ENCODE data around the gene LILRA2.
"Not testable (repeated sequence)": the region's sequence is repeated elsewhere in the genome, so short reads cannot be mapped to it uniquely, and the experiment has no call there.

LILRA2 gene

DNA sequence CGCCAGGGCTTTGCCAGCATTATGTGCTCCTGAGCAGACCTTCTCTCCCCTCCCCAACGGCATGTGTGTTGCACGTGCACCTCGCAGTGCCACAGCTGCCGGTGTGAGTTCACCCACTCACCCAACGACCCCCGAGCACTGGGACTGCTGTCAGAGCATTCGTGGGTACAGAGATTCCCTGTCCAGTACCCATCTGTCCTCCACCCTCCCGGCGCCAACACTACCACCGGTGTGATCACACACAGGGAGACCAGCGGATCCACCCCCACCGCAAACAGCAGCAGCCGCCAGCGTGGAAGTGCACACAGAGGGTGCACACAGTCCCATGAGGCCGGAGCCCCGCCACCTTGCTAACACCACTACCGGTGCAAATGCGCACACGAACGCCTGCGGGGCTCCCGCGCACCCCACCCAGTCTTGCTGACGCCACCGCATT lies 35.8 kb downstream of the LILRA2 start:
- DNase-seq (ENCODE audit: low read depth) = no peak

DNA sequence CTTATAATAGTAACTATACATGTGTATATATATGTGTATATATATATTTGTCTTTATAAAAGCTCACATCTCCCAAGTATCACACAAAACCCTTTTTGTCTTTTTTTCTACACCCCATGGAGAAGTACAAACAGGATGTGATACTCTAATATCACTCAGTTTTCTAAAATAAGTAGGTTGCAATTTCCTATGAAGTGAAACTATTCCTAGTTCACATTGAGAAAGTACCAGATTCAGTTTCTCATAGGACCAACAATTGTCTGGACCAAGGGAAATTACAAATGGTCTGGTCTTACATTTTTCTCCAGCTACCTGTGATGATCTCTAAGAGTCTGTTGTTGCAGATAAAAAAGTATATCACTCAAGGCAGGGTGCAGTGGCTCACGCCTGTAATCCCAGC lies 38.8 kb downstream of the LILRA2 start:
- no peak for DNase-seq (ENCODE audit: low read depth)

DNA sequence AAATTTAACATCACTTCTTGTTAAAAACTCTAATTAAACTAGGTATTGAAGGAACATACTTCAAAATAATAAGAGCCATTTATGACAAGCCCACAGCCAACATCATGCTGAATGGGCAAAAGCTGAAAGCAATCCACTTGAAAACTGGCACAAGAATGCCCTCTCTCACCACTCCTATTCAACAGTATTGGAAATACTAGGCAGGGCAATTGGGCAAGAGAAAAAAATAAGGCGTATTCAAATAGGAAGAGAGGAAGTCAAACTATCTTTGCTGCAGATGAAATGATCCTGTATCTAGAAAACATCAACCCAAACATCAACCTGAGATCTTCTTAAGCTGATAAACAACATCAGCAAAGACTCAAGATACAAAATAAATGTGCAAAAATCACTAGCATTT lies 41.1 kb downstream of the LILRA2 start:
- no peak for DNase-seq (ENCODE audit: low read depth)

DNA sequence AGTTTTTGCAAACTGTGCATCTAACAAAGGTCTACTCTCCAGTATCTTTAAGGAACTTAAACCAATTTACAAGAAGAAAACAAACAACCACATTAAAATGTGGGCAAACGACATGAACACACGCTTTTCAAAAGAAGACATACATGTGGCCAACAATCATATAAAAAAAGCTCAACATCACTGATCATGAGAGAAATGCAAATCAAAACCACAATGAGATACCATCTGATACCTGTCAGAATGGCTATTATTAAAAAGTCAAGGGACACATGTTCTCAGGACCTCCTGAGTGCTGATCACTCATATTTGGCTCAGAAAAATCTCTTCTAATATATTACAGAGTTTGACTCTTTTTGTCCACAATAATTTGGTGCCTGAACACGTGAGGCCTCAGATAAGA lies 42.5 kb downstream of the LILRA2 start:
- no peak for DNase-seq (ENCODE audit: low read depth)

DNA sequence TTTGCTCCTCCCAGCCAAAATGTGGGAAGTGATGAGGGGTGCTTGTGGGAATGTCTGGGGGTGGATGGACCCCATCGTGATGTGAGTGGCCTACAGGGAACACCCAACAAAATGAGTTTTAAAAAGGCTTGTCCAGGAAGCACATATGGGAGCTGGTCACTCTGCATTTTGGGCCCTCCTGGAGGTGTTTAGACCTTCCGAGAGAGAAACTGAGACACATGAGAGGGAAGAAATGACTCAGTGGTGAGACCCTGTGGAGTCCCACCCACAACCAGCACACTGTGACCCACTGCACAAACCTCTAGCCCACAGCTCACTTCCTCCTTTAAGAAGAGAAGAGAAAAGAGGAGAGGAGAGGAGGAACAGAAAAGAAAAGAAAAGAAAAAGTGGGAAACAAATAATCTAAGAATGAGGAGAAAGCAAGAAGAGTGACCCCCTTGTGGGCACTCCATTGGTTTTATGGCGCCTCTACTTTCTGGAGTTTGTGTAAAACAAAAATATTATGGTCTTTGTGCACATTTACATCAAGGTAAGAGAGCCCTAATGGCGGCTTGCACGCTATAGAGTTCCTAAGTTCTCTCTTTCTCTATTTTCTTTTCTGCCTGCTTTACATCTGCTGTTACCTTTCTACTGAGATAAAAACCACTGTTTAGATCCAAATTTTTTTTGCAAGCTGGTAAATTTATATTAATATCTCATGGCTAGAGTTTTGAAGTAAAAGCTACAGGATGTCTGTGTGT lies 43.4 kb downstream of the LILRA2 start:
- DNase-seq (ENCODE audit: low read depth) = no peak

DNA sequence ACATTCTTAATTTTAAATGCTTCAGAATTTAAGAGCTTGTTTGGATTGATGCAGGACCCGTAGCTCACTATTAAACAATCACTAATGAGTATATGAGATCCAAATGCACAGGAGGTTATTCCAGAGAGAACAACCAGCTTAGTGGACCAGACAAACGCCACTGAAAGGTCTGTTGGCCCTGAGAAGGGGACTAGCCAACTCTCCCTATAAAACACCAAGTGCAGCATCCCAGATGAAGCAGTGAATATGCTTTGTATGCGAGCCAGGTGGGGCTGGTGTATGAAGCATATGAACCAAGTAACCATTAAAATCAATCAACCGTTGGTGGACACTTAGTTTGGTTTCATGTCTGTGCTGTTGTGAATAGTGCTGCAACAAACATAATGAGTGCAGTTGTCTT lies 46.9 kb downstream of the LILRA2 start:
- DNase-seq (ENCODE audit: low read depth) = no peak

DNA sequence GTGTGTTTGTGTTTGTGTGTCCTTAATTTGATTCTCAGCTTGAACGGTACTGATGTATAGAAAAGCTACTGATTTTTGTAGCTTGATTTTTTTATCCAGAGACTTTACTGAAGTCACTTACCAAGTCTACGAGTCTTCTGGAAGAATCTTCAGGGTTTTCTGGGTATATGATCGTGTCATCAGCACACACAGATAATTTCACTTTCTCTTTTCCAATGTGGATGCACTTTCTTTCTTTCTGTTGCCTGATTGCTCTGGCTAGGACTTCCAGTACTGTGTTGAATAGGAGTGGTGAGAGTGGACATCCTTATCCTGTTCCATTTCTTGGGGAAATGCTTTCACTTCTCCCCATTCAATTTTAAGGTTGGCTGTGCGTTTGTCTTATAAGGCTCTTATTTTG lies 48.8 kb downstream of the LILRA2 start:
- DNase-seq (ENCODE audit: low read depth) = no peak

DNA sequence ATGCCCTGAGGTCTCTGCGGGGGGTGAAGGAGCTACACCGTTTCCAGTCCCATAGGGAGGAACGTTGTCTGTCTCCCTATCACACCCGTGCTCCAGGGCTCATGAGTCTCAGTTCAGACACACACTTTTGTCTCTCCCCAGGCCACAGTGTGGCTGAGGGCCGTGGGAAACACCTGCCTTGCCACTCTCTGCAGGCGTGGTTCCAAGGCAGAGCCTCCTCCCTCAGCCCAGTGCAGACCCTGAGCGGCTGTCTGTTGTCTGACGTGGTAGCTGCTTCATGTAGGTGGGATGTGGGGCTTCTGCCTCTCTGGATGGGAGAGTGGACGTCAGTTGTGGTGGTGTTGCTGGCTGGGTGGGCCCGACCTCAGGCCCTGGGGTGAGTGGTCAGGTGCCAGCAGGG lies 50.6 kb downstream of the LILRA2 start:
- DNase-seq (ENCODE audit: low read depth) = not testable (repeated sequence)

DNA sequence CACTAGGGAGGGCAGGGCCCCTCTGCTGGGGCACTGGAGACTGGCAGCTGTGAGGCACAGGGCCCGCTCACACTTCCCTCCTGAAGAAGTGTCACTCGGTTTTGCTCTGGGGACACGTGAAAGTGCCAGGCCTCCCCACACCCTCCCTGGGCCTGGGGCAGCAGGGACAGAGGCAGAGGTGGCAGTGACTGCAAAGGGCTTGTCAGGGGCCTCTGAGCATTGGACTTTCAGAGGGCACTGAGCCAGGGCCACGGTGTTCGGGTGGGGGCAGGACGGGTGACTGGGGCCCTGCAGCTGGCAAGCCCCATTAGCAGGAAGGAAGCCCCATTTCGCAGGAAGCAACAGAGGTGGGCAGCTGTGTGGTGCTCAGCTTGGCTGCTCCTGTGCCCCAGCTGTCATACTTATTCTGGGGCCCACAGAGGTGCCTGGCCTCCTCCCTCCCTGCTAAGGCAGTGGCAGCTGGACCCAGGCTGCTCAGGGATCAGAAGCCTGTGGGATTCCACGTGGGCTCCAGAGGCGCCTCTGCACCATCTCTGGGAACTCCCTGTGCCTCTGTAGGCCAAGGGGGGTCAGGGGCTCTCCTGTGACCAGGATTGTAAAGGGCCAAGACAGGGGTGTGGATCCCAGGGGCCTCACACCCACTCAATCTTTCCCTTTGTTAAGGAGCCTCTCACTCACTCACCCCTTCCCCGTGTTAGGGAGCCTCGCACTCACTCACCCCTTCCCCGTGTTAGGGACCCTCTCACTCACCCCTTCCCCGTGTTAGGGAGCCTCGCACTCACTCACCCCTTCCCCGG lies 51.5 kb downstream of the LILRA2 start:
- not testable (repeated sequence) for DNase-seq (ENCODE audit: low read depth)

DNA sequence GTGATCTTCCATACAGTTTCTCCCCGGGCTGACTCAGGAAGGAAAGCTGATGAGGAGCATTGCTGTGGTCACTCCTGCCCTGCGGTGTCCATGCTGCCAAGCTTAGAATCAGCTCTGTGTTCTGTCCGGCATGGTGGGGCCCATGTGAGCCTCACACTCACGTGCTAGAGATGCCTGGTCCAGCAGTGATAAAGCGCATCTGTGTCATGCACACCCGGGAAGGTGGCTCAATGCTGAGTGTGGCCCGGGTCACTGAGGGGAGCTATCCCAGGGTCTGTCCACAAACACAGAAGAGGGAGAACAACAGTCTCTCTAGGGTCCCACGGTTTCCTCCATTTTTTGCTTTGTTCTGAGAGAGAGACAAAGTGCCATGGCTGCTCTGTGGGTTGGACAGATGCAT lies 53.2 kb downstream of the LILRA2 start:
- DNase-seq (ENCODE audit: low read depth) = no peak

DNA sequence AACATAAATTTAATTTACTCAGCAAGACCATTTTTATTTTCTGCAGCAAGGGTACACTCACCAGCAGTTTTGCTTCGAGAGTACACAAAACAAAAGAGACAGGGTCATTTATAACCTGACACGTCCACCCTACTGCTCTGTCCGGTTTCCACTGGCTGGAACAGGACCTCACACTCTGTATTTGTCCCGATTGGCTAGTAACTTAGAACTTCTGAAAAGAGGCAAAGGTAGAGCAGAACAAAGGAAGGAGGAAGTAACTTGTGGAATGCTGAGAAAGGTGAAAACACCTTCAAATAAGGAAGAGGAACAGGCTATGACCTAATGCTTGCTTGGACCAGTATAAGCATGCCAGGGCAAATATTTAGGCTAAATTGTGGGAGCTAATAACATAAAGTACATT lies 54.3 kb downstream of the LILRA2 start:
- not testable (repeated sequence) for DNase-seq (ENCODE audit: low read depth)

DNA sequence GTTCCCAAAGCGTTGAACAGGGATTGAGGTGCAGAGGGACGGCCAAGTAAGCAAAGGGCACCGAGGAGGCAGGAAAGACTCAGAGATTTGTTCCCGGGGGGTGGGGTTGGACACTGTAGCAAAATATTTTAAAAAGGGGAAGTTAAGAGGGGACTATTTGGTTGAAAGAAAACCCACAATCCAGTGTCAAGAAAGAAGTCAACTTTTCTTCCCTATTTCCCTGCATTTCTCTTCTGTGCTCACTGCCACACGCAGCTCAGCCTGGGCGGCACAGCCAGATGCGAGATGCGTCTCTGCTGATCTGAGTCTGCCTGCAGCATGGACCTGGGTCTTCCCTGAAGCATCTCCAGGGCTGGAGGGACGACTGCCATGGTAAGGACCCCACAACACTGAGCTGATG lies 56.7 kb downstream of the LILRA2 start, which contains the start of gene LILRB1:
TSS of gene LILRB1 (plus strand) at position 223 of the 400 bp plus-strand sequence. CDS start 590 bp downstream, outside the sequence.
- not testable (repeated sequence) for DNase-seq (ENCODE audit: low read depth)

DNA sequence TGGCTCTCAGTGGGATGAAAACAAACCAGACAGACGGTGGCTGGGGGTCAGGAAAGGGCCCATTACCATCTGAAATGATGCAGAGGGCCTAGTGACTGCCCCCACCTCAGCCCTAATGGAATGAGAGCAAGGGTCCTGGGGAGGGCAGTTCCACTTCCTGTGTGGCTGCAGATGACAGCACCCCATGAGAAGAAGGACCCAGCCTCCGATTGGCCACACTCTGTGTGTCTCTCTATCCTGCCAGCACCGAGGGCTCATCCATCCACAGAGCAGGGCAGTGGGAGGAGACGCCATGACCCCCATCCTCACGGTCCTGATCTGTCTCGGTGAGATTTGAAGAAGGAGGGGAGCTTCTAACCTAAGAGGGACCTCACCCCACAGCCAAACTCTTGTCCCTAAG lies 57.2 kb downstream of the LILRA2 start:
- DNase-seq (ENCODE audit: low read depth) = no peak

DNA sequence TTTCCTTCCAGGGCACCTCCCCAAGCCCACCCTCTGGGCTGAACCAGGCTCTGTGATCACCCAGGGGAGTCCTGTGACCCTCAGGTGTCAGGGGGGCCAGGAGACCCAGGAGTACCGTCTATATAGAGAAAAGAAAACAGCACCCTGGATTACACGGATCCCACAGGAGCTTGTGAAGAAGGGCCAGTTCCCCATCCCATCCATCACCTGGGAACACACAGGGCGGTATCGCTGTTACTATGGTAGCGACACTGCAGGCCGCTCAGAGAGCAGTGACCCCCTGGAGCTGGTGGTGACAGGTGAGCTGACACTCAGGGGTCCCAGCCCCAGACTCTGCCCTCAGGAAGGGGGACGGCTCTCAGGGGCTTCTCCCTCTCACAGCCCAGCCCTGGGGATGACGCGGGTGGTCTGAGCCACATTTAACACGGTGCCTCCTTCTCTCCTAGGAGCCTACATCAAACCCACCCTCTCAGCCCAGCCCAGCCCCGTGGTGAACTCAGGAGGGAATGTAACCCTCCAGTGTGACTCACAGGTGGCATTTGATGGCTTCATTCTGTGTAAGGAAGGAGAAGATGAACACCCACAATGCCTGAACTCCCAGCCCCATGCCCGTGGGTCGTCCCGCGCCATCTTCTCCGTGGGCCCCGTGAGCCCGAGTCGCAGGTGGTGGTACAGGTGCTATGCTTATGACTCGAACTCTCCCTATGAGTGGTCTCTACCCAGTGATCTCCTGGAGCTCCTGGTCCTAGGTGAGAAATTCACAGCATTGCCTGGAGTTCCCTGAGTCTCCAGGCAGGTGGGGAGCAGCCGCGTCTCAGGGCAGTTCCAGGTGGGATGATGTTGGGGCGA lies 58.1 kb downstream of the LILRA2 start:
- not testable (repeated sequence) for DNase-seq (ENCODE audit: low read depth)

DNA sequence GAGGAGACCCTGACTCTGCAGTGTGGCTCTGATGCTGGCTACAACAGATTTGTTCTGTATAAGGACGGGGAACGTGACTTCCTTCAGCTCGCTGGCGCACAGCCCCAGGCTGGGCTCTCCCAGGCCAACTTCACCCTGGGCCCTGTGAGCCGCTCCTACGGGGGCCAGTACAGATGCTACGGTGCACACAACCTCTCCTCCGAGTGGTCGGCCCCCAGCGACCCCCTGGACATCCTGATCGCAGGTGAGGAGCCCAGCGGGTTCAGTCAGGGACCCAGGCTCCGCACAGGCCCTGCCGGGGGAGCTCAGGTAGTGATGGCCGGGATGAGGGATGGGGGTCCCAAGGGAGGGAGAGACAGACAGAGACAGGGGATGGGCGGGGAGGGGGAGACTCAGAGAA lies 58.9 kb downstream of the LILRA2 start:
- DNase-seq (ENCODE audit: low read depth) = not testable (repeated sequence)

DNA sequence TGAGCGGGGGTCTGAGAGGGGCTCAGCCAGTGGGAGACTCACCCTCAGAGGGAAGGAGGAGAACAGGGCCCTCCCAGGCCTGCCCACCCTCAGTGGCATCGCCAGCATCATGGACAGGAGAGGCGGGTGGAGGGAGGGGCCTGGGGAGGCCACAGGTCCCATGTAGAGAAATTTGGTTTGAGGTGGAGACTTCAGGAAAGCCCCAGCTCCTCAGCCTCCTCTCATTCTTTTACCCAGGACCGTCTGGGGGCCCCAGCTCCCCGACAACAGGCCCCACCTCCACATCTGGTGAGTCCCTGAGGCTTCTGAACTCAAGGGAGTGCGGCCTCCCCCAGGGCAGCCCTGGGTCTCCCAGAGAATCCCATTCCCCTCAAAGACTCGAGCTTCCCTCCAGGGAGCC lies 59.8 kb downstream of the LILRA2 start:
- DNase-seq (ENCODE audit: low read depth) = no peak

DNA sequence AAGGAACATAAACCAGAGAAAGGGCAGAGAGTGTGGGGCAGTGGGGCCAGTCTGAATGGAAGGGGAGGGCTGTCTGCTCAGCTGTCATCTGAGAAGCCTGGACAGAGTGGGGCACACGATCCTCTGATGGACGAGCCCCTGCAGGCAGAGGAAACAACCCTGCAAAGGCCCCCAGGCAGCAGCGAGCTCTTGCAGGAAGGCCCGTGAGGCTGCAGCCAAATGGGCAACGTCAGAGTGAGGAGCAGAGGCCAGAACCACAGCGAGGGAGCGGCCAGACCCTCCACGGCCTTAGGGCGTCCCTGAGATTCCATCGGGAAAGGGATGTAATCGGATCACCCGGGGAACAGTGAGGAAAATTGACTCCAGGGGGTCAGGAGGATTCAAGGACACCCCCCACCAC lies 62.5 kb downstream of the LILRA2 start:
- not testable (repeated sequence) for DNase-seq (ENCODE audit: low read depth)

DNA sequence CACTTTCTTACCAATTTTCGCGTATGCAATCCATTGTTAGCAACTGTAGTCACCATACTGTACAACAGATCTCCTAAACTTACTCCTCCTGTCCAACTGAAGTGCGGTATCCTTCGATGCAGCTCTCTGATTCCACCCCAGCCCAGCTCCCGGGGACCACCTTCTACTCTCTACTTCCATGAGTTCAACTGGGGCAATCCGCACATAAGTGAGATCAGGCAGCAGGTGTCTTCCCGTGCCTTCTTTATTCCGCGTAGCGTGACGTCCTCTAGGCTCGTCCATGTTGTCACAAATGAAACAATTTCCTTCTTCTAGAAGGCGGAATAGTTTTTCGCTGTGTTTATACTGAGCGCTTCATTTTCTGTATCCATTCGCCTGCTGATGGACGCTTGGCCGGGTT lies 65.1 kb downstream of the LILRA2 start:
- no peak for DNase-seq (ENCODE audit: low read depth)
